ENCODE data around the gene PHACTR3.

Gene PHACTR3

GRCh38 chr20:59744756-59745155 is 140.4 kb downstream of the PHACTR3 start:
- in situ Hi-C loops (cut with MboI; ENCODE audit: low sequenced_read_pairs): loop anchor here (10.0 kb wide), 1 partner anchor 150 kb away; no protein-coding TSS in a partner anchor

GRCh38 chr20:59745201-59745600 is 140.9 kb downstream of the PHACTR3 start:
- in situ Hi-C loops (cut with MboI; ENCODE audit: low sequenced_read_pairs): loop anchor here (10.0 kb wide), 1 partner anchor 150 kb away; no protein-coding TSS in a partner anchor

- in situ Hi-C loops (cut with MboI; ENCODE audit: low sequenced_read_pairs): loop anchor here (10.0 kb wide), 1 partner anchor 151 kb away; no protein-coding TSS in a partner anchor
These were observed 141.4 kb downstream of the PHACTR3 start for GRCh38 chr20:59745716-59746115.

- in situ Hi-C loops (cut with MboI; ENCODE audit: low sequenced_read_pairs): loop anchor here (10.0 kb wide), 1 partner anchor 151 kb away; no protein-coding TSS in a partner anchor
These were observed 141.8 kb downstream of the PHACTR3 start for GRCh38 chr20:59746155-59746554.

- in situ Hi-C loops (cut with MboI; ENCODE audit: low sequenced_read_pairs): loop anchor here (10.0 kb wide), 1 partner anchor 153 kb away; no protein-coding TSS in a partner anchor
These were observed 143.6 kb downstream of the PHACTR3 start for GRCh38 chr20:59747671-59748515.

- in situ Hi-C loops (cut with MboI; ENCODE audit: low sequenced_read_pairs): loop anchor here (10.0 kb wide), 1 partner anchor 154 kb away; no protein-coding TSS in a partner anchor
These were observed 144.4 kb downstream of the PHACTR3 start for GRCh38 chr20:59748619-59749191.

GRCh38 chr20:59749301-59749700 is 145.0 kb downstream of the PHACTR3 start:
- in situ Hi-C loops (cut with MboI; ENCODE audit: low sequenced_read_pairs): loop anchor here (10.0 kb wide), 1 partner anchor 154 kb away; no protein-coding TSS in a partner anchor

GRCh38 chr20:59750209-59750840 is 146.0 kb downstream of the PHACTR3 start:
- in situ Hi-C loops (cut with MboI; ENCODE audit: low sequenced_read_pairs): loop anchor here (10.0 kb wide), 1 partner anchor 176 kb away; no protein-coding TSS in a partner anchor

- in situ Hi-C loops (cut with MboI; ENCODE audit: low sequenced_read_pairs): loop anchor here (10.0 kb wide), 1 partner anchor 176 kb away; no protein-coding TSS in a partner anchor
These were observed 146.9 kb downstream of the PHACTR3 start for GRCh38 chr20:59751075-59751711.

- in situ Hi-C loops (cut with MboI; ENCODE audit: low sequenced_read_pairs): loop anchor here (10.0 kb wide), 1 partner anchor 177 kb away; no protein-coding TSS in a partner anchor
These were observed 147.8 kb downstream of the PHACTR3 start for GRCh38 chr20:59752101-59752586.

GRCh38 chr20:59752704-59753460 is 148.5 kb downstream of the PHACTR3 start:
- in situ Hi-C loops (cut with MboI; ENCODE audit: low sequenced_read_pairs): loop anchor here (10.0 kb wide), 1 partner anchor 178 kb away; no protein-coding TSS in a partner anchor

GRCh38 chr20:59753836-59754235 is 149.5 kb downstream of the PHACTR3 start:
- in situ Hi-C loops (cut with MboI; ENCODE audit: low sequenced_read_pairs): loop anchor here (10.0 kb wide), 1 partner anchor 179 kb away; no protein-coding TSS in a partner anchor

GRCh38 chr20:59754551-59754950 is 150.2 kb downstream of the PHACTR3 start:
- in situ Hi-C loops (cut with MboI; ENCODE audit: low sequenced_read_pairs): loop anchor here (10.0 kb wide), 1 partner anchor 180 kb away; no protein-coding TSS in a partner anchor

- in situ Hi-C loops (cut with MboI; ENCODE audit: low sequenced_read_pairs): loop anchor here (10.0 kb wide), 1 partner anchor 181 kb away; no protein-coding TSS in a partner anchor
These were observed 151.9 kb downstream of the PHACTR3 start for GRCh38 chr20:59756241-59756640.

- in situ Hi-C loops (cut with MboI; ENCODE audit: low sequenced_read_pairs): no loop called here
These were observed 159.7 kb downstream of the PHACTR3 start for GRCh38 chr20:59764037-59764436.

- in situ Hi-C loops (cut with MboI; ENCODE audit: low sequenced_read_pairs): no loop called here
These were observed 161.3 kb downstream of the PHACTR3 start for GRCh38 chr20:59765599-59766177.

GRCh38 chr20:59767656-59768055 is 163.3 kb downstream of the PHACTR3 start:
- in situ Hi-C loops (cut with MboI; ENCODE audit: low sequenced_read_pairs): no loop called here

GRCh38 chr20:59770270-59770669 is 165.9 kb downstream of the PHACTR3 start:
- in situ Hi-C loops (cut with MboI; ENCODE audit: low sequenced_read_pairs): no loop called here

GRCh38 chr20:59770851-59771250 is 166.5 kb downstream of the PHACTR3 start:
- in situ Hi-C loops (cut with MboI; ENCODE audit: low sequenced_read_pairs): no loop called here

Data from HL-60/S4 treated with retinoic acid at 250 ng/mL for 4 days and 3 days (cell line).